ENCODE data around the gene KIF7. TPM values are rescaled to one million over a fixed set of nuclear protein-coding genes. Genes with fewer than 3 reads are reported as not detected.

The KIF7 gene
- total RNA-seq, 1 experiment from 2014 or later, result 1.4 TPM

DNA sequence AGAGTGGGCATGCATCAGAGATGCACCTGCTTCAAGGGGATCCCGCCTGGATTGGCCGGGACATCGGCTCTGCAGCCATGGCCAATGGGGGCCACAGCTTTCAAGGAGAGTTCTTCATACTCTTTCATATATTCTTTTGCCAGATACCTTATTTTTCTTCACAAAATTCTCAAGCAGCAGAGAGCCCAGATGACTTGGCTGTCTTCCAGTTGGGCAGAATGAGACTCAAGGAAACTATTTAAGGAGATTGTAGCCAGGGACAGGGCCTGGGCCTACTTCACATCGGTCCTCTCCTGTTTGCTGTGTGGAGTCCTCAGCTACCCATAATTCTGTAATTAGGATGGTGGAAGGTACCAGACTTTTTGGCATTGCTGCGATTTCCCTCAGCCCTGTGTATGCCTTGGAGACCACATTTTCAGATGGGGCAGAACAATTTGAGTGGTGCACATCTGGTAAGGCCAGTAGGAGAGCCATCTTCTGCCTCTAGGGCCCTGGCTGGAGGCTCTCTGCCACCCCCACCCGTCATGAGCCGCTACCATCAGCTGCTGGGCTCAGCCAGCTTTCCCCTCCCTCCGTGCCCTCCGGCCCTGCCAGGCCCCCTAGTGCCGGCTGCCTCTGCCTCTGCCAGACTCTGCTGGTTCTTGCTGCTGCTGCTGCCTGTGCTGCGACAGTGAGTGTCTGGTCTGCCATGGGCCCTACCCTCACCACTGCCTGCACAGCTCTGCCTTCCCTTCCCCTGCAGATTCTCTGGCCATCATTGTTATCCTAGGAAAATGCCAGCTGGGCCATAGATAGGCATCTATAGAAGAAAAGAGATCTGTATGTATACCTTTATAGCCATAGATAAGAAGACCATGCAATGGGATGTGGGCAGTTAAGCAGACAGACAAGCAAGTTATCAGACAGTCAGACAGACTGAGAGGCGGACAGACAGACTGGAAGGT lies 17.2 kb upstream of the KIF7 start:
- BruUV-seq (replicated peaks), result no TSS peak
- H3K4me1 Mint-ChIP-seq (ENCODE audit: low read depth, unreplicated experiment), result no peaks in the 10 kb centered on the region
- no peak overlapping the region for H3K4me3 Mint-ChIP-seq (ENCODE audit: low read depth, unreplicated experiment)
- H3K9me3 Mint-ChIP-seq (ENCODE audit: low read depth, unreplicated experiment), result no peaks in the 10 kb centered on the region
- H3K27ac Mint-ChIP-seq (ENCODE audit: unreplicated experiment), result no peak overlapping the region
- TF ChIP-seq CTCF (IDR thresholded peaks at IDR 0.05; ENCODE audit: unreplicated experiment), result no peak
- intact Hi-C loops (cut with micrococcal nuclease; ENCODE audit: unreplicated experiment), result no loop called here
- no peak for DNase-seq
- H3K36me3 Mint-ChIP-seq (ENCODE audit: insufficient read depth, unreplicated experiment), result no peaks in the 10 kb centered on the region
- H3K27me3 Mint-ChIP-seq (ENCODE audit: unreplicated experiment), result peaks cover 15% of the 10 kb centered on the region
- CTCF ChIA-PET, result interaction anchor here (2.3 kb wide), 1 partner anchor 10 kb away, joined by 6 read pairs; no protein-coding TSS in a partner anchor

GRCh38 chr15:89671687-89672086 lies 16.4 kb upstream of the KIF7 start:
- no peak for DNase-seq
- CTCF ChIA-PET, result interaction anchor here (1.5 to 2.3 kb wide), 2 partner anchors 9 to 24 kb away, joined by 4 to 6 read pairs; no protein-coding TSS in a partner anchor

DNA sequence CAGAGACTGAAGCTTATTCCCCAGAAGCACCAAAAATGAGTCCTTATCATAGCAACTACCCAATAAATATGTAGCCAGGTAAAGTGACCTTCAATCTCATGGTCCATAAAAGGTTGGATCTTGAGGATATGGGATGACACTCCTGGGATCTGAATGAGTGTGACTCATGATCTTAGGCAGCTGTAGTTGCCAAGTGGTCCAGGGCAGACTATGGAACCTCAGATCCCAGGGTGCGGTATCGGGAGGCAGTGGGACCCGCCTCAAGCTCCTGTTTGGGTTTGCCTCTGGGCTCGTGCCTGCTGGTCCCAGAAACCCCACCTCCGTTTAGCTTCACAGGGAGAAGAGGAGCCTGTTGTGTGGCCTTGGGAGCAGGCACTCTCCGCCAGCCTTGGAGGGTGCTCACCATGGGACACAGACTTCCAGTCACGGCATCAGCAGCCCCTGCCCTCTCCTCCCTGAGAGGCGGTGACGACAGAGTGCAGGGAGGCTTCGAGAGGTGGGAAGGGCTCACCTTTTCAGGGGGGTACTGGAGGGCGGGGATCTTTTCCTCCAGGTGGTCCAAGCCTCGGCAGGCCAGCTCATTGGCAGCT lies 15.8 kb upstream of the KIF7 start:
- BruUV-seq (replicated peaks), result no TSS peak
- DNase-seq, result no peak
- H3K4me3 Mint-ChIP-seq (ENCODE audit: low read depth, unreplicated experiment), result no peak overlapping the region
- intact Hi-C loops (cut with micrococcal nuclease; ENCODE audit: unreplicated experiment), result no loop called here
- peaks cover 15% of the 10 kb centered on the region for H3K27me3 Mint-ChIP-seq (ENCODE audit: unreplicated experiment)
- H3K9me3 Mint-ChIP-seq (ENCODE audit: low read depth, unreplicated experiment), result no peaks in the 10 kb centered on the region
- no peaks in the 10 kb centered on the region for H3K36me3 Mint-ChIP-seq (ENCODE audit: insufficient read depth, unreplicated experiment)
- TF ChIP-seq CTCF (IDR thresholded peaks at IDR 0.05; ENCODE audit: unreplicated experiment), result no peak
- H3K27ac Mint-ChIP-seq (ENCODE audit: unreplicated experiment), result no peak overlapping the region
- CTCF ChIA-PET, result interaction anchor here (0.6 to 1.5 kb wide), 2 partner anchors 23 to 251 kb away, joined by 4 to 5 read pairs; no protein-coding TSS in a partner anchor
- no peaks in the 10 kb centered on the region for H3K4me1 Mint-ChIP-seq (ENCODE audit: low read depth, unreplicated experiment)

More at GRCh38 chr15:89671687-89672086, 16.4 kb upstream of the KIF7 start:
- Mint-ChIP-seq H3K4me3 (ENCODE audit: low read depth, unreplicated experiment) (no peak overlapping the region), H3K36me3 (ENCODE audit: insufficient read depth, unreplicated experiment) (no peaks in the 10 kb centered on the region), H3K9me3 (ENCODE audit: low read depth, unreplicated experiment) (no peaks in the 10 kb centered on the region), H3K27ac (ENCODE audit: unreplicated experiment) (no peak overlapping the region), H3K27me3 (ENCODE audit: unreplicated experiment) (peaks cover 15% of the 10 kb centered on the region), H3K4me1 (ENCODE audit: low read depth, unreplicated experiment) (no peaks in the 10 kb centered on the region)
- BruUV-seq (replicated peaks), result no TSS peak
- intact Hi-C loops (cut with micrococcal nuclease; ENCODE audit: unreplicated experiment), result no loop called here
- TF ChIP-seq CTCF (IDR thresholded peaks at IDR 0.05; ENCODE audit: unreplicated experiment), result no peak

DNA sequence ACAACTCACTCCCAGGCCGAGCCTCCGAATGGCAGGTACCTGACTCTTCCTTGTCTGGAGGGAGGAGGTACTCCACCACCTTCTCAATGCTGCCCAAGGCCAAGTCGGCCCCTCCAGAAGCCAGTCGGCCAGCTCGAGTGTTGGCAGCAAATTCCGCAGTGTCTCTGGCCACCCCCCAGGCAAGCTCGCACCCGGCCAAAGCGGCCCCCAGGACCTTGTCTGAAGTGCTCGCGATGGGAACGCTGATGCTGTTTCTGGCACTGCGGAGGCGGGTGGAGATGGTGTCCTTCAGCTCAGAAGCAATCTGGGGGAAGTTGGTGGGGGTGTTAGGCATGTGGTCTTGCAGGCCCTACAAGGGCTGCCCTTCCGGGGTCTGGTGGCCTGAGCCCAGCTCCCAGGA lies 14.7 kb upstream of the KIF7 start:
- Mint-ChIP-seq H3K4me3 (ENCODE audit: low read depth, unreplicated experiment) (no peak overlapping the region), H3K9me3 (ENCODE audit: low read depth, unreplicated experiment) (no peaks in the 10 kb centered on the region), H3K27me3 (ENCODE audit: unreplicated experiment) (peaks cover 15% of the 10 kb centered on the region), H3K27ac (ENCODE audit: unreplicated experiment) (no peak overlapping the region), H3K36me3 (ENCODE audit: insufficient read depth, unreplicated experiment) (no peaks in the 10 kb centered on the region), H3K4me1 (ENCODE audit: low read depth, unreplicated experiment) (peaks cover under 1% of the 10 kb centered on the region)
- DNase-seq, result no peak
- intact Hi-C loops (cut with micrococcal nuclease; ENCODE audit: unreplicated experiment), result no loop called here
- TF ChIP-seq CTCF (IDR thresholded peaks at IDR 0.05; ENCODE audit: unreplicated experiment), result no peak
- no TSS peak for BruUV-seq (replicated peaks)
- CTCF ChIA-PET, result no interaction called here
